Natural killer cell (primary cell): ENCODE results near the gene SV2C. TPM values are rescaled to one million over a fixed set of nuclear protein-coding genes. Genes with fewer than 3 reads are reported as not detected.

Experiments
- ATAC-seq, 3 donors: fragments of 150-1000 bp in 2 of 3; fragments of 200-7000 bp in 1 of 3; cut with Tn5 transposase; 1 replicate in 1 of 3; 2 replicates in 2 of 3; pipeline ENCODE4 v1.10.0; 2021; ENCODE audit warnings: mild to moderate bottlenecking in 2 of 3, moderate library complexity in 2 of 3
- DNase-seq, 2 donors: peaks; one replicate each; pipeline versions ENCODE4 v3.0.0 to v3.0.0-alpha.2; 2013 to 2021; ENCODE audit warnings: mixed read lengths in 1 of 2
- H3K27ac ChIP-seq: one replicate; pipeline ENCODE4 v1.5.1; 2013; ENCODE audit warnings: mild to moderate bottlenecking, low read length
- H3K27me3 ChIP-seq: one replicate; pipeline ENCODE4 v1.6.1; 2013; ENCODE audit warnings: low read length; ENCODE audit not compliant: control insufficient read depth, insufficient read depth
- H3K36me3 ChIP-seq: one replicate; pipeline ENCODE4 v1.6.1; 2013; ENCODE audit warnings: low read length; ENCODE audit not compliant: control insufficient read depth, insufficient read depth
- H3K4me1 ChIP-seq: one replicate; pipeline ENCODE4 v1.6.1; 2013; ENCODE audit warnings: low read length; ENCODE audit not compliant: control insufficient read depth, insufficient read depth
- H3K4me3 ChIP-seq: one replicate; pipeline ENCODE4 v1.5.1; 2013; ENCODE audit warnings: low read length
- H3K9me3 ChIP-seq: one replicate; pipeline ENCODE4 v1.6.1; 2013; ENCODE audit warnings: low read length; ENCODE audit not compliant: control insufficient read depth, insufficient read depth
- H3K27ac Mint-ChIP-seq, 2 donors: one replicate each; pipeline ENCODE4 v1.8.0; 2022; ENCODE audit warnings: mild to moderate bottlenecking in 2 of 2, mixed read lengths in 2 of 2, moderate library complexity in 1 of 2
- H3K27me3 Mint-ChIP-seq, 2 donors: one replicate each; pipeline ENCODE4 v1.8.0; 2022; ENCODE audit warnings: low read depth in 2 of 2, mixed read lengths in 2 of 2
- H3K36me3 Mint-ChIP-seq: one replicate; pipeline ENCODE4 v1.8.0; 2022; ENCODE audit warnings: mixed read lengths
- H3K4me1 Mint-ChIP-seq, 2 donors: one replicate each; pipeline ENCODE4 v1.8.0; 2022; ENCODE audit warnings: mixed read lengths in 2 of 2
- H3K4me3 Mint-ChIP-seq: one replicate; pipeline ENCODE4 v1.8.0; 2022; ENCODE audit warnings: mild to moderate bottlenecking, moderate library complexity, mixed read lengths
- H3K9me3 Mint-ChIP-seq, 2 donors: one replicate each; pipeline ENCODE4 v1.8.0; 2022; ENCODE audit warnings: mixed read lengths in 2 of 2
- WGBS: methylation state at CpG from one replicate; pipeline ENCODE4 v1.1.7; 2013; ENCODE audit warnings: missing lambda C conversion rate; ENCODE audit not compliant: insufficient coverage; 5-methylcytosine and 5-hydroxymethylcytosine counted together
- intact Hi-C: fragments of 100-400 bp; cut with micrococcal nuclease; formaldehyde crosslinking; loops from one replicate; pipeline ENCODE4 v1.14.2; 2022
- total RNA-seq, 4 donors: library from RNA; stranded (reverse); fragments of 120-200 nt in 1 of 4; gene quantifications; one replicate each; pipeline versions ENCODE4 v1.2.3 to v1.2.4, GENCODE V29; 2013 to 2022
- TF ChIP-seq, protein P1 (sequence below): fragments of 200-600 bp; IDR thresholded peaks from one replicate; pipeline ENCODE4 v1.8.0; 2022; ENCODE audit warnings: antibody characterized with exemption

Gene SV2C
- total RNA-seq, 3 donors from 2014 or later (not counting 1 experiment from before 2014, with no cell fraction given), result not detected

- H3K27me3 Mint-ChIP-seq, result no peaks in the 10 kb centered on the region
- H3K27ac Mint-ChIP-seq, result no peak overlapping the region
- H3K27me3 ChIP-seq, result no peaks in the 10 kb centered on the region
- H3K27ac ChIP-seq, result no peak overlapping the region
- no peaks in the 10 kb centered on the region for H3K36me3 Mint-ChIP-seq
- no peak for DNase-seq
- H3K4me3 Mint-ChIP-seq, result no peak overlapping the region
- H3K36me3 ChIP-seq, result no peaks in the 10 kb centered on the region
- H3K4me1 ChIP-seq, result no peaks in the 10 kb centered on the region
- ATAC-seq, result no peak
- peaks cover 7 to 50% of the 10 kb centered on the region in 2 donors for H3K4me1 Mint-ChIP-seq
- WGBS, result 93% methylated on average over 3 of the region's 3 CpGs
- intact Hi-C loops, result no loop called here
- no peaks in the 10 kb centered on the region for H3K9me3 Mint-ChIP-seq
- H3K9me3 ChIP-seq, result no peaks in the 10 kb centered on the region
- TF ChIP-seq, protein P1, sequence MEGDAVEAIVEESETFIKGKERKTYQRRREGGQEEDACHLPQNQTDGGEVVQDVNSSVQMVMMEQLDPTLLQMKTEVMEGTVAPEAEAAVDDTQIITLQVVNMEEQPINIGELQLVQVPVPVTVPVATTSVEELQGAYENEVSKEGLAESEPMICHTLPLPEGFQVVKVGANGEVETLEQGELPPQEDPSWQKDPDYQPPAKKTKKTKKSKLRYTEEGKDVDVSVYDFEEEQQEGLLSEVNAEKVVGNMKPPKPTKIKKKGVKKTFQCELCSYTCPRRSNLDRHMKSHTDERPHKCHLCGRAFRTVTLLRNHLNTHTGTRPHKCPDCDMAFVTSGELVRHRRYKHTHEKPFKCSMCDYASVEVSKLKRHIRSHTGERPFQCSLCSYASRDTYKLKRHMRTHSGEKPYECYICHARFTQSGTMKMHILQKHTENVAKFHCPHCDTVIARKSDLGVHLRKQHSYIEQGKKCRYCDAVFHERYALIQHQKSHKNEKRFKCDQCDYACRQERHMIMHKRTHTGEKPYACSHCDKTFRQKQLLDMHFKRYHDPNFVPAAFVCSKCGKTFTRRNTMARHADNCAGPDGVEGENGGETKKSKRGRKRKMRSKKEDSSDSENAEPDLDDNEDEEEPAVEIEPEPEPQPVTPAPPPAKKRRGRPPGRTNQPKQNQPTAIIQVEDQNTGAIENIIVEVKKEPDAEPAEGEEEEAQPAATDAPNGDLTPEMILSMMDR, result no peak
- H3K4me3 ChIP-seq, result no peak overlapping the region
Observed at GRCh38 chr5:76376866-76377230, 293.7 kb downstream of the SV2C start.

- H3K4me3 ChIP-seq, result no peak overlapping the region
- TF ChIP-seq, protein P1, result no peak
- DNase-seq, result no peak
- no peak overlapping the region for H3K27ac ChIP-seq
- no peaks in the 10 kb centered on the region for H3K9me3 ChIP-seq
- H3K36me3 Mint-ChIP-seq, result no peaks in the 10 kb centered on the region
- H3K27me3 Mint-ChIP-seq, result no peaks in the 10 kb centered on the region
- H3K27ac Mint-ChIP-seq, result peak overlapping the region in 1 of 2 donors; percentile 42
- H3K4me3 Mint-ChIP-seq, result no peak overlapping the region
- no peaks in the 10 kb centered on the region for H3K9me3 Mint-ChIP-seq
- H3K36me3 ChIP-seq, result no peaks in the 10 kb centered on the region
- ATAC-seq, result no peak
- 95% methylated on average over 6 of the region's 6 CpGs for WGBS
- no peaks in the 10 kb centered on the region for H3K4me1 ChIP-seq
- H3K27me3 ChIP-seq, result no peaks in the 10 kb centered on the region
- intact Hi-C loops, result no loop called here
- H3K4me1 Mint-ChIP-seq, result peaks cover 12 to 61% of the 10 kb centered on the region in 2 donors
Observed at GRCh38 chr5:76378355-76378754, 295.2 kb downstream of the SV2C start.

- DNase-seq (no peak), ATAC-seq (peak in 1 of 3 donors; percentile 39)
- TF ChIP-seq, protein P1, result no peak
- Histone ChIP-seq H3K27ac (no peak overlapping the region), H3K4me1 (peaks cover 6% of the 10 kb centered on the region), H3K27me3 (no peaks in the 10 kb centered on the region), H3K4me3 (no peak overlapping the region), H3K36me3 (no peaks in the 10 kb centered on the region), H3K9me3 (no peaks in the 10 kb centered on the region)
- WGBS, result 36% methylated on average over 5 of the region's 5 CpGs
- no peaks in the 10 kb centered on the region for H3K27me3 Mint-ChIP-seq
- no peaks in the 10 kb centered on the region for H3K9me3 Mint-ChIP-seq
- intact Hi-C loops, result no loop called here
- peak overlapping the region; percentile 19 for H3K4me3 Mint-ChIP-seq
- no peaks in the 10 kb centered on the region for H3K36me3 Mint-ChIP-seq
- peaks cover 21 to 67% of the 10 kb centered on the region in 2 donors for H3K4me1 Mint-ChIP-seq
- H3K27ac Mint-ChIP-seq, result peak overlapping the region; percentile 42 to 57
Observed at GRCh38 chr5:76379316-76379715, 296.1 kb downstream of the SV2C start.

- H3K4me3 ChIP-seq, result no peak overlapping the region
- H3K27me3 Mint-ChIP-seq, result no peaks in the 10 kb centered on the region
- H3K4me3 Mint-ChIP-seq, result no peak overlapping the region
- WGBS, result 100% methylated on average over 1 of the region's 1 CpG
- H3K9me3 ChIP-seq, result no peaks in the 10 kb centered on the region
- TF ChIP-seq, protein P1, result no peak
- peaks cover 25 to 65% of the 10 kb centered on the region in 2 donors for H3K4me1 Mint-ChIP-seq
- no peaks in the 10 kb centered on the region for H3K36me3 Mint-ChIP-seq
- H3K27me3 ChIP-seq, result no peaks in the 10 kb centered on the region
- intact Hi-C loops, result no loop called here
- DNase-seq, result no peak
- peak overlapping the region; percentile 42 to 57 for H3K27ac Mint-ChIP-seq
- H3K36me3 ChIP-seq, result no peaks in the 10 kb centered on the region
- H3K27ac ChIP-seq, result no peak overlapping the region
- H3K4me1 ChIP-seq, result peaks cover 11% of the 10 kb centered on the region
- ATAC-seq, result no peak
- no peaks in the 10 kb centered on the region for H3K9me3 Mint-ChIP-seq
Observed at GRCh38 chr5:76379855-76380254, 296.7 kb downstream of the SV2C start.
